Hindlimb muscle (tissue), 1 donor: ENCODE measurements around the gene CIP2A. TPM values are rescaled to one million over a fixed set of nuclear protein-coding genes. Genes with fewer than 3 reads are reported as not detected.
"Not testable (repeated sequence)": the region's sequence is repeated elsewhere in the genome, so short reads cannot be mapped to it uniquely, and the experiment has no call there.

Source experiments
- DNase-seq: peaks from one replicate; pipeline ENCODE4 v3.0.0-alpha.2; 2013
- polyA plus RNA-seq: library from polyadenylated mRNA; unstranded; fragments of 120-200 nt; gene quantifications from one replicate; pipeline ENCODE4 v1.2.1, GENCODE V29; 2013; ENCODE audit not compliant: insufficient read length

CIP2A gene
- polyA plus RNA-seq: 7.8 TPM

DNA sequence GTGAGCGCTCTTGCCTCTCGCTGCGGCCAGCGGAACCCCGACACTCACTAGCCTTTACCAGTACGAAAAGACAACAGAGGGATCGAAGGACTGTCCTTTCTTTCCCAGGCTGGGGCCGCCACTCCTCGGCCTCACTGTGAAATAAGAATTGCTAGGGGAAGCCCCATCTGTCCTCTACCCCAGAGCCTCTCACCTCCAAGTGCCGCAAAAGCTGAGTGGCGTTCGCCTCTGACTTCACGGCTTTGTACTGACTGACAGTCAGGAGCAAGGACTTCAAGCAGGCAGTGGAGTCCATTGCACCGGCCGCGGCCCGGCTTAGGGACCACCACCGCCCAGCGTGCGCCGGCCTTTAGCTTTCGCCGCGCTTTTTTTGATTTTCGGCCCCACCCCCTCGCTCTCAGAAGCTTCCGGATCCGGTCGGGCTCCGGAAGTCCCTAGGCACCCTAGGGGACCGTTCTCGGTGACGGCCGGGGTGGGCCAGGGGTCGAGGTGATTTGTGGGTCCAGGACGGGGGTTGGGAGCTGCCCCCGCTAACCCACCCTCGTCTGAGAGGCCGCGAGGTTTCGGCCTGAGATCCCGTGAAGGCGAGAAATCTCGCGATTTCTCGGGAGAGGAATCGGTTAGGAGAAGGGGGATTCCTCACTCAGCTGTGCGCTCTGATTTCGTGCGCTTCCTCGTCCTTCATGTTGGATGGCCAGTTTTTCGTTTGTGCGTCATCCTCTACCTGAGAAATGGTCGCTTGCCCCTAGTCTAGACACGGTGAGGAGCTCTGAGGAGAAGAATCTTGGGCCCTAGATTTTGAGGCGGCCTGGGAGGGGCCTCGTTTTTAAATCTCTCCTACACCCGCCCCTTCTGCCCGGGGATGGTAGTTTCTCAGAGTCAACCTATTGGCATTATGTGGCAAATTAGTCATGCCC lies at the start of gene CIP2A, which contains the start of gene DZIP3:
TSS of gene CIP2A (minus strand) at position 358 of the 917 bp plus-strand sequence. CDS start at position 295, 63 bp downstream.
TSS of gene DZIP3 (plus strand) at position 642 of the 917 bp plus-strand sequence. CDS start 15,685 bp downstream, outside the sequence.
- peak; percentile 95 for DNase-seq

- DNase-seq: no peak
Measured at GRCh38 chr3:108629974-108630373, 40.7 kb upstream of the CIP2A start.

GRCh38 chr3:108623504-108623903 lies 34.3 kb upstream of the CIP2A start:
- no peak for DNase-seq

DNA sequence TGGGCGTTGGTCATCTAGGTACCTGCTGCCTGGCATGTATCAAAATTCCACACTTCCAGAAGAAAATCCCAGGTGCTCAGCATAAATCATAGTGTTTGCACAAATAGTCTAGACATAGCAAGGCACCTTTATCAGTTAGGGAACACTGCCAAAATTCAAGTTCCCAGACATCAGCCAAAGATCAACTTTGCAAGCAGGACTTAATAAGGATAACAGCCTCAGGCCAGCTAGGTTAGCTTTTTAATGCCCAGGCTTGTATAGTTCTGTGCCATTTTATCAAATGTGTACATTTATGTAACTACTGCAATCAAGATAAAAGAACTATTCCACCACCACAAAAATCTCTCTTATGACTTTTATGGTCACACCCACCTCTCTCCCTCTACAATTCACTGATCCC lies 31.0 kb upstream of the CIP2A start:
- no peak for DNase-seq

GRCh38 chr3:108616090-108616489 lies 26.9 kb upstream of the CIP2A start:
- DNase-seq: not testable (repeated sequence)

GRCh38 chr3:108610651-108611050 lies 21.4 kb upstream of the CIP2A start:
- DNase-seq: no peak

- DNase-seq: no peak
Measured at GRCh38 chr3:108608750-108609149, 19.5 kb upstream of the CIP2A start.

DNA sequence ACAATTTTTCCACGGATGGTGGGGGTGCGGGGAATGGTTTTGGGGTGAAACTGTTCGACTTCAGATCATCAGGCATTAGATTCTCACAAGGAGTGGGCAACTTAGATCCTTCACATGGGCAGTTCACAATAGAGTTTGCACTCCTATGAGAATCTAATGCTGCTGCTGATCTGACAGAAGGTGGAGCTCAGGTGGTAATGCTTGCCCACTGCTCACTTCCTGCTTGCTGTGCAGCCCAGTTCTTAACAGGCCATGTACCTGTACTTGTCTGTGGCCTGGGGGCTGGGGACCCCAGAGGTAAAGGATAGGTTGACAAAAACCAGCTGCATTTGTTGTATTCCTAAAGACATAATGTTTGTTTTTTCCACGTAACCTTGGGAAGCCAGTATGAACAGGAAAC lies 16.3 kb upstream of the CIP2A start:
- DNase-seq: no peak

- DNase-seq: no peak
Measured at GRCh38 chr3:108605028-108605427, 15.8 kb upstream of the CIP2A start.

DNA sequence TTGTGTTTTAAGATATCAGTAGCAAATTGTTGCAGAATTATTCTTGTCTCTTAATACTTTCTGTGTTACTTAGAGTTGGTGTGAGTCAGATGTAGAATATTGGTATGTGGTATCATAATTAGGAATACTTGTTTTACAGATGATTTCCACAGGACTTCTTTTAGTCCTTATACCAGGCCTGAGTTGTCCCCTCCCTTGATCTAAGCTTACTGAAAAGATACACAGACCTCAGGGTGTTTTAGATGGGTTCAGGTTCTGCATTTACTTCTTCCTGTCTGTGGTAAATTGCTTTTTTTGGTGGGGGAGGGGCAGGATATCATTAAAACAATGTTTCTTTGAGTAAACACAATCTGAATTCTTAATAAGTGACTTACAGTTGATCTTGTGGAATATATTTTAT lies 14.5 kb upstream of the CIP2A start:
- DNase-seq: no peak

GRCh38 chr3:108602935-108603294 lies 13.7 kb upstream of the CIP2A start:
- no peak for DNase-seq

DNA sequence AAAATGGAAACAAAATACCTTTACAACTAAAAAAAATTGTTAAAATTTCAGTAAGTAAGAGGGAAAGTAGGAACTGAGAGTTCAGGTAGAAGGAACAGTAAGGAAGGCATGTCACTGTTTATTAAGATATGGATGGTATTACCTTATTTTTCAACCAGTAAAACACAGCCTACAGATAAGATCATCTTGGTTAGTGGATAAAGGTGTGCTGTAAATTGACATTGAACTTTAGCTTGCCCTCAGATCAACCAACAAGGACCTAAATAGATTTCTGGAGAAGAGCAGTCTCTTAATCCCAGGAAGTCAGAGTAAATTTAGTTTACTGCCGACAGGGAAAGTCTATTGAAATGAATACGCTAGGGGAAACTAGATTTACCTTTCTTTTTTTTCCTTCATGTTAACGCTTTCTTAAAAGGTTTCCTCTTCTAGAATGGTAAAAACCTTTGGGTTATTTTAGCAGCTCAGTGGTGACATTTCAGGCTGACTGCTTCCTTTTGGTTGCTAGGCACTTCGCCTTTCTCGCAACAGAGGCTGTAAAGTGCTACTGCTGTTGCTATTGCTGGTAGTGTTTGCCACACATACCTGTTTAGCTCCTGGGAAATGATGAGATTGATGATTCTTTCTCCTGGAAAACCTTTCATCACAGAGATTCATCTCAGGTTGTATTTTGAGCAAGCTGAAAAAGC lies 13.2 kb upstream of the CIP2A start:
- DNase-seq: no peak

DNA sequence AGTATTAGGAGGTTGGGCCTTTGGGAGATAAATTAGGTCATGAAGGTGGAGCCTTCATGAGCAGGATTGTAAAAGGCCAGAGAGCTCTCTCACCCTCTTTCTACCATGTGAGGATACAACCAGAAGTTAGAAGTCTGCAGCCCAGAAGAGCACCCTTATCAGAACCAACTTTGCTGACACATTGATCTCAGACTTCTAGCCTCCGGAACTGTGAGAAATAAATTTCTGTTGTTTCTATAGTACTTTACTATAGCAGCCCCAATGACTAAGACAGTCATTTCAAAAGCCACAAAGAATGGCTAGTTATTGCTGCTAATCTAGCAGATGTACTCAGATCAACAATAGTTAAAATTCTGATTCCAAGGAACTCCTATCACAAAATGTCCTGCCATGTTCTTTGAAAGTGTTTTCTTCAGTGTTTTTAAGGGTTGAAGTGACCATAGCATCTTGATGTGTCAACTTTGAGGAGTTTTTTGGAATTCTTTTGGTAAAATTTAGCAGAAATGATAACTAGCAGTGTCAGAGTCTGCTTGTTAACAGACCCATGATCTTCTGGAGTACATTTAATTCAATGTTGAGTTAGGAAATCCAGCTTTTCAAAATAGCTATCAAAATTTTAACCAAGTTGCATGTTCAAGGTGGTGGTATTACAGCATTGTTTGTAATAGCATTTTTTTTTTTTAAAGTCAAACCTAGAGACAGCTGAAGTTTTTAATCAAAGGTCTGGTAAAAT lies 10.6 kb upstream of the CIP2A start:
- no peak for DNase-seq

DNA sequence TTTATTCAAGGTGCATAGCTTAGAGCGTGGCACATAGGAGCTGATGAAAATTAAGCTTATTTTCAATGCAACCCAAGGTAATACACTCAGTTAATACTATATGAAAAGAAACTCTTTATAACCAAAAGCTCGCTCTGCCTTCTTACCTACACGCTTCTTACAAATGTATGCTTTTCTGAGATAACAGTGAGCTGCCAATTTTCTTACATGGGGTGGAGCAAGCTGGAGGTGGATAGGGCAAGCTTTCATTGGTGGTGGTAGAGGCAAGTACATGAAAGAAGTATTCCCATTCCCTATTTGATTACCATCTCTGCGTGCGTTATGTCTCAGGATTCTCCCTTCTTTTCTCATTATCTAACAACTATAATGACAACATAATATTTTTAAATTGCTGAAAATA lies 9.1 kb upstream of the CIP2A start:
- DNase-seq: no peak

GRCh38 chr3:108595321-108595720 lies 6.1 kb upstream of the CIP2A start:
- no peak for DNase-seq

DNA sequence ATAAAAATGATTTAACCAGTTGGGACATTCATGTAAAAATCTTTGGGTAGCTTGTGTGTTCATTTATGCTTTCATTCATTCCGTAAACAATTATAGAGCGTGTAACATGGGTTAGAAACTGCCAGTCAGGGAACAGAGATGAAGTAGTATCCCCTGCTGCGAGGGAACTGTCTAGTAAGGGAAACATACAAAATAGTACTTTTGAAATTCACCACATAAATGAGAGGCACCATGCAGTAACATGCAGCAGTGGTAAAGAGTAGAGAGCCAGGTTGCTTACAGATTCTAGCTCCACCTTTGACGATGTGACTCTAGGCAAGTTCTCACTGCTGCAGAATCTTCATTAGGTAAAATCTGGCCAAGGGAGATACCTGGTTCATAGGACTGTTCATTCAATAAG lies 1.2 kb upstream of the CIP2A start:
- no peak for DNase-seq

DNA sequence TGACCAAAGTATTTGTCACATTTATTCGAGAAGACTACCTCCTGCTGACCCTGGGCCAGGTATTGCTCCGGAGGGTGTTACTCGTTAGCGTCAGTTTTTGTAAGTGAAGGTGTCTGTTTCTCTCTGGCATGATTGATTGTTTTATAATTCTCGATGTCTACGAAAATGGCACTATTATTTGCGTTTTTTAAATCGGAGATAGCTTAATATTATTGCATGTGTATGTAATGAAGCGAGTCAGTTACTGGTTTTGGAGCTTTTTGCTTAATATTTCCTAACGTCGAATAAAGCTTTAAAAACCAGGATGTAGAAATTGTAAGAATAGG lies 723 bp upstream of the CIP2A start:
- DNase-seq: no peak

DNA sequence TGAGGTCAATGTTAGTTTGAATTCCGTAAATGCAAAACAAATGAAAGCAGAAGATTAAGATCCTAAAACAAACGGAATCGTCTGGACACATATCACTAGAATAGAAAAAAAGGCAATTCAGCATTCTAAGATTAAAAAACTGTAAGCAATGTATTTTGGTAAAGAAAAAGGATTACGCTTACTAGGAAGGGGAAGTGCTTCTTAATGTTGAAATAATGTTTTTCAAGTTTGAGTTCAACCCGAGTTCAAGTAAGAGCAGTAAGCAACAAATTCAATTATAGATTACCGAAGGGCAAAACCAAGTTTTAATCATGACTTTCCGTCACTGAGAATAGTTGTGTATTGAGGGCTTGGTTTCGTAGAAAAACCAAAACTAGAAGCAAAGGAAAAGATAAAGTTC lies 637 bp downstream of the CIP2A start:
- DNase-seq: no peak

GRCh38 chr3:108578064-108578463 lies 11.2 kb downstream of the CIP2A start:
- DNase-seq: no peak

DNA sequence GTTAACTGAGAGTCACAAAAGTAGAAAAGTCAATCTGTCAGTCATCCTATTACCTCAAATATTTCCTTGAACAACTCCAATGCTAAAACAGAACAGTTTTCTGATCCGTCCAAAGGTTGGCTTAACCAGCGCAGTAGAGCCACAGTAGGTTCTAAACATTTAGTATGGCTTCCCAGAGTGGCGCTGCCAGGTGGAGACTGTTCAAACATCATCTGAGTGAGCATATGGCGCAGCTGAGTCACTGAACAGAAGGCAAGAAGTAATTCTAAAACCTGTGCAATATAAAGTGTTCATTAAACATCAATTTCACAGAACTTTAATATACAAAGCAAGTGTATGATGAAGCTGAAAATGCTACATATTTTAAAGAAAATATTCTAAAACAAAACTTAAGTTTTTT lies 19.9 kb downstream of the CIP2A start:
- DNase-seq: no peak

GRCh38 chr3:108566599-108566998 lies 22.6 kb downstream of the CIP2A start:
- no peak for DNase-seq

DNA sequence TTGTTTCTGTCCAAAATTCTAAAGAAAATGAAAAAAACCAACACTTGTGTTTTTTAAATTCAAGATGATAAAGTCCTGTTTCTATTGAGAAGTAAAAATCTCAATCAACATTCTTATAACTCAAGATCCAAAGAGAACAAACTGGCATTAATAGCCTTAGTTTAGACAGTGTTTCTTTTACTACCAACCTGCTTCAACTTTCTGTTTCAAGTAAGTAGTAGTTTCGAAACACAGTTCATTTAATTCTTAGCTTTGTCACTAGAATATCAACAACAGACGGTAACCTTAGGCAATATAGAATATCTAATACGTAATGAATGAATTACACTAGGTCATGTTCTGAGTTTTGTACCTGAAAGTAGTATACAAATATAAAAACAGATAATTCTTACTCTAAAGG lies 23.7 kb downstream of the CIP2A start:
- no peak for DNase-seq

DNA sequence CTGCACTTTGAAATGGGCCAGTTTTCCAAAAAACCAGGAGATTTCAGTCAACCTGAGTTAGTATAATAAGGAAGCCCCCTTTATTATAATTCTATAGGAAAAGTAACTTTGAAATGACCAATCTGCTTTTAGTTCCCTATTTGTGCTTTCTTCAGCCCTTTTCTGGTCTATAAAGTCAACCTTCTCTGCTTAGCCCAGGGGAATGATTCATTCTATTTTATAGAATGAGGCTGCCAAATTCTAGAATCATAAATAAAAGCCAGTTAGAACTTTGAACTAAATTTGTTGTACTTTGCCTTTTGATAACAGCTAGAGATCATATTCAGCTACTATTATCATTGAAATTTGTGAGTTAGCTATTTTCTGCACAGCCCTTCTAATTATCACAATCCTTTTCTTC lies 24.7 kb downstream of the CIP2A start:
- no peak for DNase-seq
